Ovary (tissue), 3 donors: ENCODE data around the gene UGT1A3.

ENCODE experiments used
- POLR2A ChIP-seq: fragments of 450-650 bp; IDR thresholded peaks from one replicate; pipeline ENCODE4 v1.6.1; 2017; ENCODE audit warnings: antibody characterized with exemption, mild to moderate bottlenecking, moderate library complexity
- TF ChIP-seq, protein P1 (sequence below), 3 donors: fragments of 450-650 bp in 2 of 3; fragments of 200-600 bp in 1 of 3; IDR thresholded peaks; one replicate each; pipeline versions ENCODE4 v1.5.1 to v1.8.0; 2016 to 2022; ENCODE audit warnings: antibody characterized with exemption in 3 of 3, mild to moderate bottlenecking in 1 of 3
- donor health status: DM: no; HTN: no; CAD: no.

DNA sequence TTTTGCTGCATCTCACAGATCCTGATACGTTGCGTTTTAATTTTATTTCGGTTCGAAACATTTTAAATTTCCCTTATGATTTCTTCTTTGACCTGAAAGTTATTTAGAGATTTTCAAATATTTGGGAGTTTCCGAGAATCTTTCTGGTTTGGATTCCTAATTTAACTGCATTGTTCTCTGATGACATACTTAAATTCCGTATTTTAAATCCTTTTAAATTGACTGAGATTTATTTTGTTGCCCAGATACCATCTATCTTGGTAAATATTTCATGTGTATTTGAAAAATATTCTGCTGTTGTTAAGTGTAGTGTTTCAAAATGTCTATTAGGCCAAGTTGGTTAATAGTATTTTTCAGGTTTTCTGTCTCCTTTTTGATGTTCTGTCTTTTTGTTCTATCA is 87.0 kb downstream of the UGT1A3 start:
- TF ChIP-seq, protein P1, sequence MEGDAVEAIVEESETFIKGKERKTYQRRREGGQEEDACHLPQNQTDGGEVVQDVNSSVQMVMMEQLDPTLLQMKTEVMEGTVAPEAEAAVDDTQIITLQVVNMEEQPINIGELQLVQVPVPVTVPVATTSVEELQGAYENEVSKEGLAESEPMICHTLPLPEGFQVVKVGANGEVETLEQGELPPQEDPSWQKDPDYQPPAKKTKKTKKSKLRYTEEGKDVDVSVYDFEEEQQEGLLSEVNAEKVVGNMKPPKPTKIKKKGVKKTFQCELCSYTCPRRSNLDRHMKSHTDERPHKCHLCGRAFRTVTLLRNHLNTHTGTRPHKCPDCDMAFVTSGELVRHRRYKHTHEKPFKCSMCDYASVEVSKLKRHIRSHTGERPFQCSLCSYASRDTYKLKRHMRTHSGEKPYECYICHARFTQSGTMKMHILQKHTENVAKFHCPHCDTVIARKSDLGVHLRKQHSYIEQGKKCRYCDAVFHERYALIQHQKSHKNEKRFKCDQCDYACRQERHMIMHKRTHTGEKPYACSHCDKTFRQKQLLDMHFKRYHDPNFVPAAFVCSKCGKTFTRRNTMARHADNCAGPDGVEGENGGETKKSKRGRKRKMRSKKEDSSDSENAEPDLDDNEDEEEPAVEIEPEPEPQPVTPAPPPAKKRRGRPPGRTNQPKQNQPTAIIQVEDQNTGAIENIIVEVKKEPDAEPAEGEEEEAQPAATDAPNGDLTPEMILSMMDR (IDR thresholded peaks at IDR 0.05), result no peak
- no peak for TF ChIP-seq POLR2A
